ENCODE data around the gene LRPPRC. TPM values are rescaled to one million over a fixed set of nuclear protein-coding genes. Genes with fewer than 3 reads are reported as not detected.

LRPPRC gene
- total RNA-seq, 1 donor from 2014 or later: 85.8 TPM

DNA sequence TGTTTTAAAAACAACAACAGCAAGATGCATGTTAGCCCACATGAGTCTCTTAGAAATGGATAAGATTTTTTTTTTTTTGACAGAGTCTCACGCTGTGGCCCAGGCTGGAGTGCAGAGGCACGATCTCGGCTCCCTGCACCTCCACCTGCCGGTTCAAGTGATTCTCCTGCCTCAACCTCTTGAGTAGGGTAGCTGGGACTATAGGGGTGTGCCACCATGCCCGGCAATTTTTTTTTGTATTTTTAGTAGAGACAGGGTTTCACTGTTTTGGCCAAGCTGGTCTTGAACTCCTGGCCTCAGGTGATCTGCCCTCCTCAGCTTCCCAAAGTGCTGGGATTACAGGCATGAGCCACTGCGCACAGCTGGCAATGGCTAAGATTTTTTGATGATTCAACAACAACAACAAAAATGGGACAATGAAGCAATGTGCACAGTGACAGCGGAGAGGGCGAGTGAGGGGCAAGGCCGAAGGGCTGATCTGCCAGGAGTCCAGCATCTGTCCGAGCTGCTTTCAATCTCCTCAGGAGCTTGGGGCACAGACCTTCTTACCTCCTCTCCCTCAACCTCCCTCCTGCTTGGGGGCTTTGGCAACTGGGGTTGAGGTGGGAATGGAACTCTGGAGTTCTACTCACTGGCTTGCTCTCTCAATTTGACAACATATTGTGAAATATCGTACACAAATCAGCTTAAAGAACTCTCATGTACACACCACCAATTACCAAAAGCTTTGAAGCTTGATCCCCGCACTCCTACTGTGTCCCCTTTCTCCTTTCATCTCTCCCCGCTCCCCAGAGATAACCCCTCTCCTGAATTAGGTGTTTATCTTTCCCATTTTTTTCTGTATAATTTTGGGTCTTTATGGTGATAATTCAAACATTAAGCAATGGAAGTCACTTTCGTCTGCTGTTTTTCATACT lies 153.6 kb downstream of the LRPPRC start:
- H3K36me3 ChIP-seq: no peaks in the 10 kb centered on the region
- no peaks in the 10 kb centered on the region for H3K9me3 ChIP-seq (replicated peaks)
- no peak overlapping the region for H3K4me3 ChIP-seq
- no peaks in the 10 kb centered on the region for H3K4me1 ChIP-seq
- H3K27me3 ChIP-seq (ENCODE audit: low read depth): peaks cover 53% of the 10 kb centered on the region
- intact Hi-C loops (cut with micrococcal nuclease): no loop called here
- no peak overlapping the region for H3K27ac ChIP-seq (replicated peaks)
- TF ChIP-seq CTCF (IDR thresholded peaks at IDR 0.05; ENCODE audit: borderline replicate concordance): no peak
- DNase-seq: no peak

- no peak for DNase-seq
- Histone ChIP-seq H3K27ac (replicated peaks) (no peak overlapping the region), H3K4me1 (no peaks in the 10 kb centered on the region), H3K27me3 (ENCODE audit: low read depth) (peaks cover 56% of the 10 kb centered on the region), H3K9me3 (replicated peaks) (no peaks in the 10 kb centered on the region), H3K4me3 (no peak overlapping the region), H3K36me3 (no peaks in the 10 kb centered on the region)
- intact Hi-C loops (cut with micrococcal nuclease): no loop called here
- no peak for TF ChIP-seq CTCF (IDR thresholded peaks at IDR 0.05; ENCODE audit: borderline replicate concordance)
These were observed 154.8 kb downstream of the LRPPRC start for GRCh38 chr2:43840965-43841364.

DNA sequence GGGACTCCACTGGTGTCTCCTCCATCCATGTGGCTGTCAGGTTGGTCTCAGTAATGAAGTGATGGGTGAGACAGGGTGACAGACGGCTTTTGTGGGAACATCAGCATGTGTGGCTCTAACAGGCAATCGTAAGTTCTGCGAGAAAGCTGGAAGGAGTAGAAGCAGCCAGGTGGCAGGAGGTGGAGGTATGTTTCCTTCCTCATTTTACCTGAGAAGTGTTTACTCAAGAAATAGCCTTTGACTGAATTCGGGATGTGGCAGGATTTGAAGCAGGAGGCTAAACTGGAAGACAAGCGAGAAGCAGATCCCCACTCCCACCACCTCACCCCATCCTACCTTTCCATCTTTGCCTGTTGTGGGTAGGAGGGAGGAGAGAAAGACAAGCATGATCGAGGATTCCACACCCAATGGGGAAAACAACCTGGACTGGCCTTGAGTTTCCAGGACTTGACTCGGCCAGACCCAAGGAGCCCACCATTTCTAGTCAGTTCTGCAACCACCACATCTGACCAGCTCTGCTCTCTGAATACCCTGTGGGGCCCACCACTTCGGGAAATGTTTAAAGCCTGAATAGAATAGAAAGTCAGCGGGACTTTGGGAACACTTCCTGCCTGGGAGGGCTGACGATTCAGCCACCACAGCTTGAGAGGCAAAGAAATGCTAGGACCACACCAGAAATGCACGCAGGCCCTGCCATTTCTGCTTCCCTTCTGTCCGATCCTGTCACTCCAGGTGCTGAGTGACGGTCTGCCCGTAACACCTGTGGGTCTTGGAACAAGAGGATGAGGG lies 155.8 kb downstream of the LRPPRC start:
- intact Hi-C loops (cut with micrococcal nuclease): no loop called here
- H3K36me3 ChIP-seq: no peaks in the 10 kb centered on the region
- no peaks in the 10 kb centered on the region for H3K4me1 ChIP-seq
- DNase-seq: no peak
- H3K27ac ChIP-seq (replicated peaks): no peak overlapping the region
- no peak overlapping the region for H3K4me3 ChIP-seq
- H3K27me3 ChIP-seq (ENCODE audit: low read depth): peaks cover 56% of the 10 kb centered on the region
- TF ChIP-seq CTCF (IDR thresholded peaks at IDR 0.05; ENCODE audit: borderline replicate concordance): no peak
- H3K9me3 ChIP-seq (replicated peaks): no peaks in the 10 kb centered on the region

DNA sequence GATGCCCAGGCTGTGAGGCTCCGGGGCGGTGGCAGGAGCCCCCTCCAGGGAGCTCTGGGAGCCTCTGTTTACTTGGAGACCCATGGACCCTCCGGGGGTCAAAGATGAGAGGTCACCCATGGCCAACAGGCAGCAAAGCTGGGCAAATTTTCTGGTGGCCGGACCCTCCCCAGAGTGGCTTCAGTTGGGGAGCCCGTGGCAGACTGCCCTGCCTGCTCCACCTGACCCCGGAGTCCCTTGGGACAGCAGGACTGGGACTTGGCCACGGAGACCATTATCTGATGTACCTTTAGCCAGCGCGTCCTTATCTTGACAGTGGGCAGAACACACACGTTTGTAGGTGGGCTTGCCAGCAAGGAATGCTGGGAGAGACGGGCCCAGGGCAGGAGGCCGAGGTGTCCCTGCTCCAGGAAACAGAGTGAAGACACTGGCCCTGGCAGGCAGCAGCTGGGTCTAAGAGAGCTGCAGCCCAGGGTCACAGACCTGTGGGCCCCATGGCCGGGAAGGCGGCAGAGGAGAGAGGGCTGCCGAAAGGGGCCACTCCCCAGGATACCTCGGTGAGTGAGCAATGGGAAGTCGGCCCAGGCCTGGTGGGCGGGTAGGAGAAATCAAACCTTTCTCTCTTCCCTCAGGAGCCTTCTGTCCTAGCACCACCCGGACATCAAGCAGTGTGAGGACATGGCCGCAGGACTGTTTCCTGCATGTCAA lies 157.1 kb downstream of the LRPPRC start, which contains the start of the genes ABCG5 and ABCG8:
ABCG5 (minus strand) TSS at position 280 of the 708 bp plus-strand sequence; CDS start at position 120, 160 bp downstream.
ABCG8 (plus strand) TSS at position 412 of the 708 bp plus-strand sequence; CDS start at position 495, 83 bp downstream.
- H3K27me3 ChIP-seq (ENCODE audit: low read depth): peaks cover 52% of the 10 kb centered on the region
- no peak for DNase-seq
- no peak within 1 kb of the TSS for H3K27ac ChIP-seq (replicated peaks)
- intact Hi-C loops (cut with micrococcal nuclease): no loop called here
- H3K9me3 ChIP-seq (replicated peaks): no peaks in the 10 kb centered on the region
- H3K4me1 ChIP-seq: no peaks in the 10 kb centered on the region
- no peak for TF ChIP-seq CTCF (IDR thresholded peaks at IDR 0.05; ENCODE audit: borderline replicate concordance)
- H3K4me3 ChIP-seq: no peak within 1 kb of the TSS
- no peaks in the 10 kb centered on the region for H3K36me3 ChIP-seq
